Measurements from ENCODE around the gene FITM2.

GRCh38 chr20:44324343-44324742 is 13.3 kb upstream of the FITM2 start:
- TF ChIP-seq CTCF (IDR thresholded peaks at IDR 0.05; ENCODE audit: low read depth, low read length, poor library complexity, severe bottlenecking) (no peak), EZH2phosphoT487 (IDR thresholded peaks at IDR 0.05; ENCODE audit: borderline replicate concordance, low read length) (no peak)

Measured in DOHH2 (cell line).